Naive B cell (primary cell): ENCODE results near the gene ZNF425. TPM values are rescaled to one million over a fixed set of nuclear protein-coding genes. Genes with fewer than 3 reads are reported as not detected.
A peak's percentile ranks its signal among the peaks of the same experiment; 100 is the strongest.
"Not testable (repeated sequence)": the region's sequence is repeated elsewhere in the genome, so short reads cannot be mapped to it uniquely, and the experiment has no call there.

ENCODE experiments used
- ATAC-seq, 2 donors: fragments of 150-1000 bp; cut with Tn5 transposase; 2 replicates each; pipeline ENCODE4 v1.10.0; 2021; ENCODE audit warnings: low read depth in 2 of 2, mild to moderate bottlenecking in 2 of 2, moderate library complexity in 2 of 2
- DNase-seq: peaks from one replicate; pipeline ENCODE4 v3.0.0; 2022
- H3K27ac Mint-ChIP-seq, 6 donors: one replicate each; pipeline ENCODE4 v1.8.0; 2020 to 2022; ENCODE audit warnings: mild to moderate bottlenecking in 6 of 6, mixed read lengths in 6 of 6, moderate library complexity in 5 of 6, inconsistent platforms in 2 of 6
- H3K27me3 Mint-ChIP-seq, 3 donors: one replicate each; pipeline ENCODE4 v1.8.0; 2021 to 2022; ENCODE audit warnings: mixed read lengths in 3 of 3, mild to moderate bottlenecking in 1 of 3
- H3K36me3 Mint-ChIP-seq, 2 donors: one replicate each; pipeline ENCODE4 v1.8.0; 2020 to 2022; ENCODE audit warnings: mixed read lengths in 2 of 2, inconsistent platforms in 1 of 2, mild to moderate bottlenecking in 1 of 2
- H3K4me1 Mint-ChIP-seq, 3 donors: one replicate each; pipeline ENCODE4 v1.8.0; 2020 to 2022; ENCODE audit warnings: mixed read lengths in 3 of 3, inconsistent platforms in 1 of 3, mild to moderate bottlenecking in 1 of 3, moderate library complexity in 1 of 3
- H3K4me3 Mint-ChIP-seq, 8 donors: one replicate each; pipeline ENCODE4 v1.8.0; 2020 to 2022; ENCODE audit warnings: mild to moderate bottlenecking in 8 of 8, mixed read lengths in 8 of 8, moderate library complexity in 8 of 8, inconsistent platforms in 2 of 8
- H3K9me3 Mint-ChIP-seq, 7 donors: one replicate each; pipeline ENCODE4 v1.8.0; 2020 to 2022; ENCODE audit warnings: mixed read lengths in 7 of 7, mild to moderate bottlenecking in 5 of 7, inconsistent platforms in 2 of 7, moderate library complexity in 1 of 7
- polyA plus RNA-seq, 6 donors: library from polyadenylated mRNA; unstranded; fragments of 300-500 nt; fragmentation: Illumina TruSeq; gene quantifications; one replicate each; pipeline ENCODE4 v1.2.3, GENCODE V29; 2021; ENCODE audit warnings: low read depth in 6 of 6

The ZNF425 gene
- polyA plus RNA-seq, 6 donors from 2014 or later, result 0.70 to 1.9 (median 1.7) TPM; not detected in 1

- peak within 1 kb of the TSS; percentile 86 to 99 (median 95) for H3K4me3 Mint-ChIP-seq
- H3K36me3 Mint-ChIP-seq, result no peaks in the 10 kb centered on the region
- ATAC-seq (peak; percentile 76 to 77), DNase-seq (peak; percentile 84)
- H3K27me3 Mint-ChIP-seq, result no peaks in the 10 kb centered on the region
- peak within 1 kb of the TSS; percentile 88 to 99 (median 94) for H3K27ac Mint-ChIP-seq
- peaks cover 23 to 39% (median 31%) of the 10 kb centered on the region in 3 donors for H3K4me1 Mint-ChIP-seq
- no peaks in the 10 kb centered on the region for H3K9me3 Mint-ChIP-seq
Observed at GRCh38 chr7:149147072-149147751, 21.1 kb upstream of the ZNF425 start, which contains the start of gene ZNF398. Gene ZNF398 (plus strand): TSS chr7:149147453. CDS start chr7:149147743, 290 bp downstream.

- DNase-seq (no peak), ATAC-seq (no peak)
- Mint-ChIP-seq H3K4me3 (peak overlapping the region; percentile 30 to 97 (median 68)), H3K9me3 (no peaks in the 10 kb centered on the region), H3K36me3 (no peaks in the 10 kb centered on the region), H3K27me3 (no peaks in the 10 kb centered on the region), H3K4me1 (peaks cover 18 to 34% (median 25%) of the 10 kb centered on the region in 3 donors), H3K27ac (peak overlapping the region; percentile 36 to 92 (median 80))
Observed at GRCh38 chr7:149145031-149145845, 19.1 kb upstream of the ZNF425 start.

GRCh38 chr7:149144436-149144922 is 18.4 kb upstream of the ZNF425 start:
- H3K4me3 Mint-ChIP-seq, result peak overlapping the region in 1 of 8 donors; percentile 36
- not testable (repeated sequence) for H3K27me3 Mint-ChIP-seq, H3K9me3 Mint-ChIP-seq, DNase-seq, ATAC-seq, H3K36me3 Mint-ChIP-seq
- H3K4me1 Mint-ChIP-seq, result peaks cover 13 to 29% (median 25%) of the 10 kb centered on the region in 3 donors
- H3K27ac Mint-ChIP-seq, result peak overlapping the region in 1 of 6 donors; percentile 20

GRCh38 chr7:149141893-149142292 is 15.8 kb upstream of the ZNF425 start:
- no peak overlapping the region for H3K4me3 Mint-ChIP-seq
- no peaks in the 10 kb centered on the region for H3K9me3 Mint-ChIP-seq
- H3K36me3 Mint-ChIP-seq, result no peaks in the 10 kb centered on the region
- ATAC-seq, result no peak
- H3K27me3 Mint-ChIP-seq, result no peaks in the 10 kb centered on the region
- no peak overlapping the region for H3K27ac Mint-ChIP-seq
- H3K4me1 Mint-ChIP-seq, result peaks cover 8 to 20% (median 15%) of the 10 kb centered on the region in 3 donors
- DNase-seq, result no peak

GRCh38 chr7:149140831-149141230 is 14.7 kb upstream of the ZNF425 start:
- ATAC-seq (no peak), DNase-seq (no peak)
- Mint-ChIP-seq H3K4me3 (no peak overlapping the region), H3K27me3 (no peaks in the 10 kb centered on the region), H3K9me3 (no peaks in the 10 kb centered on the region), H3K27ac (no peak overlapping the region), H3K36me3 (no peaks in the 10 kb centered on the region), H3K4me1 (peaks cover 5 to 11% (median 8%) of the 10 kb centered on the region in 3 donors)

GRCh38 chr7:149136118-149136517 is 10.0 kb upstream of the ZNF425 start:
- ATAC-seq (no peak), DNase-seq (no peak)
- Mint-ChIP-seq H3K4me3 (no peak overlapping the region), H3K4me1 (peaks cover 0 to 4% (median 0%) of the 10 kb centered on the region in 3 donors), H3K27ac (no peak overlapping the region), H3K9me3 (peaks cover 0 to 4% (median 4%) of the 10 kb centered on the region in 7 donors), H3K27me3 (no peaks in the 10 kb centered on the region), H3K36me3 (peaks cover 2% of the 10 kb centered on the region in 2 donors)

- Mint-ChIP-seq H3K36me3 (peaks cover 10 to 11% of the 10 kb centered on the region in 2 donors), H3K27me3 (no peaks in the 10 kb centered on the region)
- ATAC-seq, result no peak
Observed at GRCh38 chr7:149133028-149133710, 7.0 kb upstream of the ZNF425 start.

GRCh38 chr7:149130572-149131198 is 4.6 kb upstream of the ZNF425 start:
- DNase-seq (no peak), ATAC-seq (no peak)
- no peaks in the 10 kb centered on the region for H3K27me3 Mint-ChIP-seq
- peaks cover 12 to 22% (median 16%) of the 10 kb centered on the region in 3 donors for H3K4me1 Mint-ChIP-seq
- H3K36me3 Mint-ChIP-seq, result peaks cover 10 to 24% of the 10 kb centered on the region in 2 donors
- H3K9me3 Mint-ChIP-seq, result peaks cover 5 to 12% (median 11%) of the 10 kb centered on the region in 7 donors
- H3K27ac Mint-ChIP-seq, result peak overlapping the region in 1 of 6 donors; percentile 39
- peak overlapping the region in 1 of 8 donors; percentile 47 for H3K4me3 Mint-ChIP-seq

More at GRCh38 chr7:149133028-149133710, 7.0 kb upstream of the ZNF425 start:
- H3K27ac Mint-ChIP-seq, result peak overlapping the region in 1 of 6 donors; percentile 83
- H3K4me3 Mint-ChIP-seq, result no peak overlapping the region
- H3K9me3 Mint-ChIP-seq, result peaks cover 5 to 12% (median 11%) of the 10 kb centered on the region in 7 donors
- H3K4me1 Mint-ChIP-seq, result peaks cover under 1 to 8% (median 3%) of the 10 kb centered on the region in 3 donors
- no peak for DNase-seq

GRCh38 chr7:149126662-149127266 is 640 bp upstream of the ZNF425 start:
- H3K36me3 Mint-ChIP-seq, result peaks cover 10 to 24% of the 10 kb centered on the region in 2 donors
- peak; percentile 63 for DNase-seq
- ATAC-seq, result peak; percentile 37 to 42
- peak overlapping the region; percentile 93 to 100 (median 100) for H3K4me3 Mint-ChIP-seq
- peak overlapping the region; percentile 97 to 100 (median 98) for H3K27ac Mint-ChIP-seq
- H3K27me3 Mint-ChIP-seq, result no peaks in the 10 kb centered on the region
- H3K9me3 Mint-ChIP-seq, result peaks cover 5 to 12% (median 11%) of the 10 kb centered on the region in 7 donors
- peaks cover 22 to 33% (median 23%) of the 10 kb centered on the region in 3 donors for H3K4me1 Mint-ChIP-seq

GRCh38 chr7:149125189-149125862 is 798 bp downstream of the ZNF425 start:
- no peaks in the 10 kb centered on the region for H3K27me3 Mint-ChIP-seq
- H3K36me3 Mint-ChIP-seq, result peaks cover 0 to 15% of the 10 kb centered on the region in 2 donors
- H3K27ac Mint-ChIP-seq, result peak overlapping the region; percentile 74 to 99 (median 93)
- ATAC-seq (no peak), DNase-seq (no peak)
- H3K4me3 Mint-ChIP-seq, result peak overlapping the region; percentile 93 to 100 (median 100)
- H3K9me3 Mint-ChIP-seq, result no peaks in the 10 kb centered on the region
- peaks cover 22 to 33% (median 23%) of the 10 kb centered on the region in 3 donors for H3K4me1 Mint-ChIP-seq

GRCh38 chr7:149109969-149110368 is 16.2 kb downstream of the ZNF425 start:
- DNase-seq (no peak), ATAC-seq (no peak)
- no peaks in the 10 kb centered on the region for H3K9me3 Mint-ChIP-seq
- peaks cover 0 to 8% of the 10 kb centered on the region in 2 donors for H3K36me3 Mint-ChIP-seq
- no peak overlapping the region for H3K4me3 Mint-ChIP-seq
- no peaks in the 10 kb centered on the region for H3K4me1 Mint-ChIP-seq
- no peaks in the 10 kb centered on the region for H3K27me3 Mint-ChIP-seq
- no peak overlapping the region for H3K27ac Mint-ChIP-seq

GRCh38 chr7:149104749-149105148 is 21.4 kb downstream of the ZNF425 start:
- H3K4me1 Mint-ChIP-seq, result peaks cover 0 to 4% (median 0%) of the 10 kb centered on the region in 3 donors
- no peak for DNase-seq
- H3K4me3 Mint-ChIP-seq, result no peak overlapping the region
- H3K9me3 Mint-ChIP-seq, result no peaks in the 10 kb centered on the region
- no peaks in the 10 kb centered on the region for H3K27me3 Mint-ChIP-seq
- no peak overlapping the region for H3K27ac Mint-ChIP-seq
- H3K36me3 Mint-ChIP-seq, result peaks cover 0 to 4% of the 10 kb centered on the region in 2 donors
- ATAC-seq, result no peak
